Keratinocyte (primary cell): ENCODE results near the gene RNF145. TPM values are rescaled to one million over a fixed set of nuclear protein-coding genes. Genes with fewer than 3 reads are reported as not detected.

ENCODE experiments used
- DNase-seq: peaks from one replicate; pipeline ENCODE4 v3.0.0-alpha.2; 2011; ENCODE audit warnings: low read depth, missing footprints, low spot score
- FAIRE-seq: peaks from 2 replicates; lab custom pipeline; 2011; peaks lifted over from hg19 to GRCh38; lab: Jason Lieb, UNC
- H2AFZ ChIP-seq: 2 replicates; pipeline ENCODE4 v1.6.0; 2012; ENCODE audit warnings: low read length, control low read depth, inconsistent platforms; ENCODE audit not compliant: control insufficient read depth
- H3K27ac ChIP-seq: 2 replicates; pipeline ENCODE4 v1.5.1; 2011; ENCODE audit warnings: low read length; ENCODE audit not compliant: control insufficient read depth, insufficient read depth
- H3K27me3 ChIP-seq: 3 replicates; pipeline ENCODE4 v1.6.0; 2011; ENCODE audit warnings: low read length; ENCODE audit not compliant: control insufficient read depth, insufficient read depth; ENCODE audit errors: extremely low read depth
- H3K36me3 ChIP-seq, 2 experiments: 2 replicates in 1 of 2; 3 replicates in 1 of 2; pipeline ENCODE4 v1.5.1; 2011; ENCODE audit warnings: low read length in 2 of 2, mild to moderate bottlenecking in 1 of 2; ENCODE audit not compliant: control insufficient read depth in 2 of 2, insufficient read depth in 2 of 2; ENCODE audit errors: extremely low read depth in 1 of 2
- H3K4me1 ChIP-seq: 3 replicates; pipeline ENCODE4 v1.5.1; 2011; ENCODE audit warnings: low read length; ENCODE audit not compliant: control insufficient read depth, insufficient read depth; ENCODE audit errors: extremely low read depth
- H3K4me2 ChIP-seq: 3 replicates; pipeline ENCODE4 v1.6.0; 2011; ENCODE audit warnings: low read depth, low read length; ENCODE audit not compliant: control insufficient read depth, insufficient read depth; ENCODE audit errors: extremely low read depth
- H3K4me3 ChIP-seq, 3 experiments: fragments of 200-600 bp in 1 of 3; sonication (generic) in 1 of 3; 2 replicates in 2 of 3; 3 replicates in 1 of 3; pipeline ENCODE4 v1.5.1; 2011 to 2016; ENCODE audit warnings: low read length in 3 of 3, mild to moderate bottlenecking in 3 of 3, control low read depth in 2 of 3, inconsistent platforms in 1 of 3, low read depth in 1 of 3, mixed read lengths in 1 of 3, mixed run types in 1 of 3, moderate library complexity in 1 of 3; ENCODE audit not compliant: control insufficient read depth in 2 of 3, insufficient read depth in 2 of 3; ENCODE audit errors: extremely low read depth in 1 of 3
- H3K79me2 ChIP-seq: 2 replicates; pipeline ENCODE4 v1.6.0; 2012; ENCODE audit warnings: low read length; ENCODE audit not compliant: control insufficient read depth, insufficient read depth
- H3K9ac ChIP-seq: 3 replicates; pipeline ENCODE4 v1.6.0; 2011; ENCODE audit warnings: low read length; ENCODE audit not compliant: control insufficient read depth, insufficient read depth; ENCODE audit errors: extremely low read depth
- H3K9me1 ChIP-seq: 3 replicates; pipeline ENCODE4 v1.6.0; 2011; ENCODE audit warnings: low read length; ENCODE audit not compliant: control insufficient read depth, insufficient read depth; ENCODE audit errors: extremely low read depth
- H3K9me3 ChIP-seq: 2 replicates; pipeline ENCODE4 v1.5.1; 2012; ENCODE audit warnings: low read depth, low read length; ENCODE audit not compliant: control insufficient read depth
- H4K20me1 ChIP-seq: 3 replicates; pipeline ENCODE4 v1.6.0; 2011; ENCODE audit warnings: low read length; ENCODE audit not compliant: control insufficient read depth, insufficient read depth; ENCODE audit errors: extremely low read depth
- EZH2 ChIP-seq: IDR thresholded peaks from one replicate; pipeline ENCODE4 v1.6.1; 2012; ENCODE audit warnings: inconsistent platforms, mild to moderate bottlenecking, low read length, moderate library complexity
- dilution Hi-C: fragments of 300-500 bp; cut with MboI; formaldehyde crosslinking; loops from one replicate; pipeline ENCODE4 v1.7.0; 2020; ENCODE audit warnings: low sequenced_read_pairs; ENCODE audit not compliant: extremely low pct_ligation_motif_present
- polyA plus RNA-seq, 5 experiments: library from polyadenylated mRNA; depleted of rRNA in 3 of 5; stranded (reverse) in 3 of 5; stranded (forward) in 1 of 5; unstranded in 1 of 5; fragments of >200 nt; gene quantifications; 1 replicate in 1 of 5; 2 replicates in 3 of 5; 3 replicates in 1 of 5; pipeline versions ENCODE4 v1.2.1 to v1.2.3, GENCODE V29; 2011 to 2012; ENCODE audit warnings: missing spikeins in 2 of 5, low read depth in 1 of 5, low replicate concordance in 1 of 5
- TF ChIP-seq, protein P1 (sequence below), 3 experiments: IDR thresholded peaks in 1 of 3; conservative IDR thresholded peaks in 1 of 3; optimal IDR thresholded peaks in 1 of 3; 2 replicates in 2 of 3; 3 replicates in 1 of 3; pipeline versions ENCODE3 to v1.5.1; 2011; ENCODE audit warnings: low read length in 3 of 3, mild to moderate bottlenecking in 3 of 3, moderate library complexity in 2 of 3, control low read depth in 1 of 3, inconsistent platforms in 1 of 3; ENCODE audit not compliant: insufficient read depth in 2 of 3; ENCODE audit errors: extremely low read depth in 1 of 3

RNF145 gene
- polyA plus RNA-seq, 1 donor (not counting 4 experiments of a cell fraction or from before 2014, with no cell fraction given), result 78.6 TPM

DNA sequence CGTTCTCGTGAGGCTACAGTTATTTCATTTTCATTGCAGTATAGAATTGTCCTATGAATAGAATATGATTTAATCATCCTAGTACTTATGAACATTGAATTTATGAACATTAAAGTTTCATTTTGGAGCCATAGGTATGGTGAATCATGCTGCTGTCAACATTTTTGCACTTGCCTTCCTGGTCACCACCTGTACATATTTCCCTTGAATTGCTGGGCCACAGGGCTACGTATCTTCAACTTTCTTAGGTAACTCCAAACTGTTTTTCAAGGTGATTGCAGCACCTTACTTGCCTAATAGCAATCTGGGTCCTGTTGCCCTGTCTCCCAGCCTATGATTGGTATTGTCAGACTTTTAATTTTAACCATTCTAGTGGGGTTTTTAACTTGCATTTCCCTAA, 6.5 kb upstream of the RNF145 start:
- FAIRE-seq, result no peak
- Histone ChIP-seq H2AFZ (no peak overlapping the region), H3K9ac (no peak overlapping the region), H4K20me1 (no peaks in the 10 kb centered on the region), H3K36me3 (no peaks in the 10 kb centered on the region), H3K79me2 (no peaks in the 10 kb centered on the region), H3K9me1 (no peaks in the 10 kb centered on the region), H3K4me1 (peaks cover 28% of the 10 kb centered on the region), H3K27me3 (no peaks in the 10 kb centered on the region), H3K9me3 (no peaks in the 10 kb centered on the region), H3K4me3 (no peak overlapping the region), H3K27ac (no peak overlapping the region), H3K4me2 (no peak overlapping the region)
- dilution Hi-C loops, result no loop called here
- DNase-seq, result no peak
- no peak for TF ChIP-seq EZH2
- TF ChIP-seq, protein P1, sequence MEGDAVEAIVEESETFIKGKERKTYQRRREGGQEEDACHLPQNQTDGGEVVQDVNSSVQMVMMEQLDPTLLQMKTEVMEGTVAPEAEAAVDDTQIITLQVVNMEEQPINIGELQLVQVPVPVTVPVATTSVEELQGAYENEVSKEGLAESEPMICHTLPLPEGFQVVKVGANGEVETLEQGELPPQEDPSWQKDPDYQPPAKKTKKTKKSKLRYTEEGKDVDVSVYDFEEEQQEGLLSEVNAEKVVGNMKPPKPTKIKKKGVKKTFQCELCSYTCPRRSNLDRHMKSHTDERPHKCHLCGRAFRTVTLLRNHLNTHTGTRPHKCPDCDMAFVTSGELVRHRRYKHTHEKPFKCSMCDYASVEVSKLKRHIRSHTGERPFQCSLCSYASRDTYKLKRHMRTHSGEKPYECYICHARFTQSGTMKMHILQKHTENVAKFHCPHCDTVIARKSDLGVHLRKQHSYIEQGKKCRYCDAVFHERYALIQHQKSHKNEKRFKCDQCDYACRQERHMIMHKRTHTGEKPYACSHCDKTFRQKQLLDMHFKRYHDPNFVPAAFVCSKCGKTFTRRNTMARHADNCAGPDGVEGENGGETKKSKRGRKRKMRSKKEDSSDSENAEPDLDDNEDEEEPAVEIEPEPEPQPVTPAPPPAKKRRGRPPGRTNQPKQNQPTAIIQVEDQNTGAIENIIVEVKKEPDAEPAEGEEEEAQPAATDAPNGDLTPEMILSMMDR (optimal IDR thresholded peaks at IDR 0.05 in 1 of 3, IDR thresholded peaks at IDR 0.05 in 1 of 3, conservative IDR thresholded peaks at IDR 0.05 in 1 of 3; ENCODE audit: extremely low read depth in 1 of 3, insufficient read depth in 2 of 3, low read length in 3 of 3), result no peak

DNA sequence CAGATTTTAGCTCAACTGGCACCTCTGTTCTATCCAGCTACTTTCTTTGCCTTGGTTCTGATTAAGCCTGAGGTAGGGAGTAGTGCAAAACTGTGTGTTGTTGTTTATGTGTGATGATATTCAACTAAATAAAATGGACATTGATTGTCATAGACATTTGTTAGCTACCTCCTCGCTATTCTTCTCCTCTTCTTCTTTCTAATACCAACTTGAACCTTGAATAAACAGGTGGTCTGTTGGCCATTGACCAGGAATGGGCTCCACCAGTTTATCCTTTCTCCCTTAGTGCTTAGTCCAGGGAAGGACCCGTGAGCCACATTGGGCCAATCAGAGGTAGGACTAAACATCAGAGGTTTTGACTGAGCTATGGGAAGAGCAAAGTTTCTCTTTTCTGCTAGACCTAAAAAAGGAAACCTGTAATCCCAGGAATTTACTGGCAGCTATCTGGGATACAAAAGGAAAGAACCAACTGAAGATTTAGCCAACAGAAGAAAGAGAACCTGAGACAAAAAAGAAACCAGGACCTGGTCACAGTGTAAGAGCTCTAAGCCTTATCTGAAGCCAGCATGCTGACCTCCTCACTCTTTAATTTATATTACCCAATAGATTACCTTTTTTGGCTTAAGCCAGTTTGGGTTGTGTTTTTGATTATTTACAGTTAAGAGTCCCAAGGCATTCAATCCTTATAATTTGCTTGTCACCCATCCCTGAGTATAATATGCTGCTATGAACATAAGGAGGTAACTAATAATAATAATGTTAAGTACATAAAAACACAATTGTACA, 5.3 kb upstream of the RNF145 start:
- Histone ChIP-seq H3K9me3 (no peaks in the 10 kb centered on the region), H3K9me1 (no peaks in the 10 kb centered on the region), H2AFZ (no peak overlapping the region), H3K27me3 (no peaks in the 10 kb centered on the region), H3K4me1 (peaks cover 28% of the 10 kb centered on the region), H3K27ac (no peak overlapping the region), H3K4me3 (no peak overlapping the region), H4K20me1 (no peaks in the 10 kb centered on the region), H3K79me2 (no peaks in the 10 kb centered on the region), H3K36me3 (no peaks in the 10 kb centered on the region), H3K4me2 (no peak overlapping the region), H3K9ac (no peak overlapping the region)
- TF ChIP-seq, protein P1 (optimal IDR thresholded peaks at IDR 0.05 in 1 of 3, IDR thresholded peaks at IDR 0.05 in 1 of 3, conservative IDR thresholded peaks at IDR 0.05 in 1 of 3; ENCODE audit: extremely low read depth in 1 of 3, insufficient read depth in 2 of 3, low read length in 3 of 3), result no peak
- TF ChIP-seq EZH2, result no peak
- DNase-seq, result no peak
- no peak for FAIRE-seq
- dilution Hi-C loops, result no loop called here
